Gastroesophageal sphincter (tissue), 4 donors: ENCODE data around the gene ZFYVE28. TPM values are rescaled to one million over a fixed set of nuclear protein-coding genes. Genes with fewer than 3 reads are reported as not detected.

Experiments used
- ATAC-seq: fragments of 150-250 bp; one replicate; pipeline ENCODE4 v1.9.1; 2016; ENCODE audit warnings: mild to moderate bottlenecking, moderate library complexity
- H3K27ac ChIP-seq, 4 donors: fragments of 200-600 bp; sonication (generic) in 3 of 4; 1 replicate in 3 of 4; 2 replicates in 1 of 4; pipeline ENCODE4 v1.5.1; 2016 to 2019
- H3K27me3 ChIP-seq: fragments of 200-600 bp; sonication (generic); one replicate; pipeline ENCODE4 v1.5.1; 2019
- H3K36me3 ChIP-seq, 2 donors: fragments of 200-600 bp; sonication (generic); one replicate each; pipeline ENCODE4 v1.5.1; 2019; ENCODE audit warnings: control low read depth in 1 of 2
- H3K4me1 ChIP-seq, 3 donors: fragments of 200-600 bp; sonication (generic); 1 replicate in 2 of 3; 2 replicates in 1 of 3; pipeline ENCODE4 v1.5.1; 2016 to 2019; ENCODE audit warnings: control low read depth in 2 of 3
- H3K4me3 ChIP-seq, 2 donors: fragments of 200-600 bp; sonication (generic); one replicate each; pipeline ENCODE4 v1.5.1; 2019; ENCODE audit warnings: mild to moderate bottlenecking in 1 of 2, moderate library complexity in 1 of 2
- H3K9me3 ChIP-seq, 3 donors: fragments of 200-600 bp; sonication (generic); one replicate each; pipeline ENCODE4 v1.5.1; 2017 to 2019; ENCODE audit warnings: control low read depth in 2 of 3
- CTCF ChIP-seq, 4 experiments: fragments of 200-600 bp in 2 of 4; fragments of 450-650 bp in 2 of 4; sonication (generic) in 1 of 4; IDR thresholded peaks; one replicate each; pipeline ENCODE4 v1.5.1; 2017 to 2019; ENCODE audit warnings: antibody characterized with exemption in 4 of 4, mild to moderate bottlenecking in 2 of 4, moderate library complexity in 2 of 4
- EP300 ChIP-seq: sonication (generic); formaldehyde crosslinking; IDR thresholded peaks from one replicate; pipeline ENCODE4 v1.6.1; 2017; ENCODE audit warnings: antibody characterized with exemption, mild to moderate bottlenecking
- POLR2A ChIP-seq, 2 donors: fragments of 450-650 bp; IDR thresholded peaks; one replicate each; pipeline ENCODE4 v1.6.1; 2017; ENCODE audit warnings: antibody characterized with exemption in 2 of 2, mild to moderate bottlenecking in 2 of 2, moderate library complexity in 1 of 2
- POLR2AphosphoS5 ChIP-seq: sonication (generic); formaldehyde crosslinking; IDR thresholded peaks from one replicate; pipeline ENCODE4 v1.6.1; 2017; ENCODE audit warnings: antibody characterized with exemption
- WGBS, 2 donors: methylation state at CpG; one replicate each; pipeline ENCODE4 v1.1.5; 2018; ENCODE audit warnings: low coverage in 1 of 2; 5-methylcytosine and 5-hydroxymethylcytosine counted together
- total RNA-seq, 4 donors: library from RNA; depleted of rRNA; stranded (reverse); fragments of >200 nt; gene quantifications; one replicate each; pipeline ENCODE4 v1.1.0, GENCODE V29; 2016

ZFYVE28 gene
- total RNA-seq, 4 donors from 2014 or later = 4.4 to 12.0 (median 8.2) TPM

DNA sequence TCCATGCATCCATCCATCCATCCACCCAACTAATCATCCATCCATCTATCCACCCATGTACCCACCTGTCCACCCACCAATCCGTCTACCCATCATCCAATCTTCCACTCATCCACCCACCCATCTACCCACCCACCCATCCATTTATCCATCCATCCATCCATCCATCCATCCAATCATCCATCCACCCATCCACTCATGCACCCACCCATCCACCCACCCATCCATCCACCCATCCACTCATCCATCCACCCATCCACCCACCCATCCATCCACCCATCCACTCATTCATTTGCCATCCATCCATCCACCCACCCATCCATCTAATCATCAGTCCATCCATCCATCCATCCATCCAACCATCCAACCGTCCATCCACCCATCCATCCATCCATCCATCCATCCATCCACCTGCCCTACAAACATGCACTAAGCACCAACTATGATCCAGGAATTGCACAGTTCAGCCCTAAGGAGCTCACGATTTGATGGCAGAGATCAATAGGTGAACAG lies 135.2 kb downstream of the ZFYVE28 start:
- Histone ChIP-seq H3K36me3 (no peaks in the 10 kb centered on the region), H3K27ac (no peak overlapping the region), H3K4me3 (no peak overlapping the region), H3K9me3 (no peaks in the 10 kb centered on the region), H3K27me3 (no peaks in the 10 kb centered on the region), H3K4me1 (no peaks in the 10 kb centered on the region)
- 90 to 95% methylated on average over 2 of the region's 3 CpGs for WGBS, 2 donors
- TF ChIP-seq EP300 = no peak
- no peak for TF ChIP-seq POLR2A (IDR thresholded peaks at IDR 0.05)
- TF ChIP-seq POLR2AphosphoS5 = no peak
- TF ChIP-seq CTCF (IDR thresholded peaks at IDR 0.05) = no peak
- no peak for ATAC-seq

GRCh38 chr4:2281575-2282343 lies 136.7 kb downstream of the ZFYVE28 start:
- 62 to 74% methylated on average over 7 to 10 of the region's 10 CpGs for WGBS, 2 donors
- TF ChIP-seq POLR2AphosphoS5 (no peak), POLR2A (IDR thresholded peaks at IDR 0.05) (no peak), CTCF (IDR thresholded peaks at IDR 0.05) (no peak), EP300 (no peak)
- H3K27ac ChIP-seq = no peak overlapping the region
- no peaks in the 10 kb centered on the region for H3K9me3 ChIP-seq
- H3K36me3 ChIP-seq = no peaks in the 10 kb centered on the region
- ATAC-seq = no peak
- H3K4me3 ChIP-seq = no peak overlapping the region
- no peaks in the 10 kb centered on the region for H3K4me1 ChIP-seq
- no peaks in the 10 kb centered on the region for H3K27me3 ChIP-seq

GRCh38 chr4:2280531-2281300 lies 137.7 kb downstream of the ZFYVE28 start:
- 72 to 83% methylated on average over 8 to 10 of the region's 13 CpGs for whole genome bisulfite sequencing, 2 donors
- H3K27me3 ChIP-seq = no peaks in the 10 kb centered on the region
- no peak for TF ChIP-seq CTCF (IDR thresholded peaks at IDR 0.05)
- no peak for TF ChIP-seq POLR2A (IDR thresholded peaks at IDR 0.05)
- TF ChIP-seq POLR2AphosphoS5 = no peak
- TF ChIP-seq EP300 = no peak
- H3K9me3 ChIP-seq = no peaks in the 10 kb centered on the region
- no peak for ATAC-seq
- no peaks in the 10 kb centered on the region for H3K36me3 ChIP-seq
- H3K4me1 ChIP-seq = no peaks in the 10 kb centered on the region
- no peak overlapping the region for H3K27ac ChIP-seq
- no peak overlapping the region for H3K4me3 ChIP-seq

DNA sequence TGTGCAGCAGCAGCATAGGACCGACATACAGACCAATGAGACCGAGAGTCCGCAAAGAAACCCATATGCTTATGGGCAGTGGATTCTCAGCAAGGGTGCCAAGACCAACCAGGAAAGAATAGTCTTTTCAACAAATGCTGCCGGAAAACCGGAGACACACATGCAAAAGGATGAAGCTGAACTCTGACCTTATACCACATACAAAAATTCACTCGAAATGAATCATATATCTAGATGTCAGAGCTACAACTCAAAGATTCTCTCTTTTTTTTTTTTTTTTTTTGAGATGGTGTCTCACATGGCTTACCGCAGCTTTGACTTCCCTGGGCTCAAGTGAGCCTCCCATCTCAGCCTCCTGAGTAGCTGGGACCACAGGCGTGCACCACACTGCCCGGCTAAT lies 140.5 kb downstream of the ZFYVE28 start:
- H3K4me3 ChIP-seq = no peak overlapping the region
- H3K36me3 ChIP-seq = peaks cover 0 to 5% of the 10 kb centered on the region in 2 donors
- H3K4me1 ChIP-seq = no peaks in the 10 kb centered on the region
- H3K9me3 ChIP-seq = no peaks in the 10 kb centered on the region
- ATAC-seq = no peak
- no peaks in the 10 kb centered on the region for H3K27me3 ChIP-seq
- H3K27ac ChIP-seq = no peak overlapping the region
- WGBS, 2 donors = 85 to 92% methylated on average over 8 to 9 of the region's 9 CpGs
- TF ChIP-seq EP300 = no peak
- TF ChIP-seq CTCF (IDR thresholded peaks at IDR 0.05) = no peak
- no peak for TF ChIP-seq POLR2AphosphoS5
- no peak for TF ChIP-seq POLR2A (IDR thresholded peaks at IDR 0.05)
